Measurements from ENCODE around the gene GRIP2. TPM values are rescaled to one million over a fixed set of nuclear protein-coding genes. Genes with fewer than 3 reads are reported as not detected.

GRIP2 gene
- polyA plus RNA-seq, 1 donor from 2014 or later, result 8.6 TPM

DNA sequence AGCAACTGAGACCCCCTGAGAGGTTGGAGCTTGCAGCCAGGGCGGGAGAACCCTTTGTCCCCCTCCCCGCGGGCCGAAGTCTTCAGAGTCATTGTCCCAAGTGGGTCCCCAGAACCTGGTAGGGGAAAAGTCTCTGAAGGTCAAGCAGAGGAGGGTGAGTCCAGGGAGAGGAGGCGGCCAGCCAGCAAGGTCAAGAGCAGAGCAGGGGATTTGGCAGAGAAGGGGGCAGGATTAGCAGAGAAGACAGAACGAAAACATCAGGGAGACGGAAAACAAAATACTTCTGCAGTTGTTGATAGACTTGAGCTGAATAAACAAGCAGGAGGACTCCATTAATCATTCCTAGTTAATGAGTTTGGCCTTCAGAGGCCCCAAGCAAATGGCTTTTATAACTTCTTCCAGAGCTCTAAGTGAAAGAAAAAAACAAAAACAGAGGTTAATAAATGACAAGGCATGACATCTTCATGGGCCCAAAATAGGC, 66.7 kb downstream of the GRIP2 start:
- Histone ChIP-seq H4K20me1 (ENCODE audit: insufficient read depth) (no peaks in the 10 kb centered on the region), H3K36me3 (ENCODE audit: insufficient read depth, low read length) (peaks cover 10% of the 10 kb centered on the region), H3K27ac (ENCODE audit: low read length) (no peak overlapping the region), H3K27me3 (ENCODE audit: insufficient read depth, low read depth, low read length) (no peaks in the 10 kb centered on the region), H3K4me3 (ENCODE audit: low read length) (no peak overlapping the region), H3K4me2 (ENCODE audit: low read length) (no peak overlapping the region), H3K9ac (ENCODE audit: low read length) (no peak overlapping the region), H3F3A (ENCODE audit: insufficient read depth, low read length, poor library complexity, severe bottlenecking) (no peaks in the 10 kb centered on the region), H2AFZ (ENCODE audit: low read depth, low read length) (no peak overlapping the region), H3K9me3 (ENCODE audit: low read length) (no peaks in the 10 kb centered on the region), H3K9me2 (ENCODE audit: insufficient read depth, low read length) (no peaks in the 10 kb centered on the region), H3K79me2 (replicated peaks; ENCODE audit: insufficient read depth, low read length) (no peaks in the 10 kb centered on the region)
- TF ChIP-seq MXI1 (conservative IDR thresholded peaks at IDR 0.05; ENCODE audit: poor library complexity, severe bottlenecking), result no peak
- no peak for TF ChIP-seq RAD21 (conservative IDR thresholded peaks at IDR 0.05)
- TF ChIP-seq SMC3 (conservative IDR thresholded peaks at IDR 0.05; ENCODE audit: poor library complexity), result no peak
- no peak for TF ChIP-seq POLR2AphosphoS5 (IDR thresholded peaks at IDR 0.05)
- no peak for TF ChIP-seq TAF1 (IDR thresholded peaks at IDR 0.05; ENCODE audit: low read depth)
- TF ChIP-seq EP300 (conservative IDR thresholded peaks at IDR 0.05; ENCODE audit: poor library complexity, severe bottlenecking), result no peak
- no peak for TF ChIP-seq EZH2 (IDR thresholded peaks at IDR 0.05; ENCODE audit: borderline replicate concordance, insufficient read depth, low read length, poor library complexity, severe bottlenecking)

DNA sequence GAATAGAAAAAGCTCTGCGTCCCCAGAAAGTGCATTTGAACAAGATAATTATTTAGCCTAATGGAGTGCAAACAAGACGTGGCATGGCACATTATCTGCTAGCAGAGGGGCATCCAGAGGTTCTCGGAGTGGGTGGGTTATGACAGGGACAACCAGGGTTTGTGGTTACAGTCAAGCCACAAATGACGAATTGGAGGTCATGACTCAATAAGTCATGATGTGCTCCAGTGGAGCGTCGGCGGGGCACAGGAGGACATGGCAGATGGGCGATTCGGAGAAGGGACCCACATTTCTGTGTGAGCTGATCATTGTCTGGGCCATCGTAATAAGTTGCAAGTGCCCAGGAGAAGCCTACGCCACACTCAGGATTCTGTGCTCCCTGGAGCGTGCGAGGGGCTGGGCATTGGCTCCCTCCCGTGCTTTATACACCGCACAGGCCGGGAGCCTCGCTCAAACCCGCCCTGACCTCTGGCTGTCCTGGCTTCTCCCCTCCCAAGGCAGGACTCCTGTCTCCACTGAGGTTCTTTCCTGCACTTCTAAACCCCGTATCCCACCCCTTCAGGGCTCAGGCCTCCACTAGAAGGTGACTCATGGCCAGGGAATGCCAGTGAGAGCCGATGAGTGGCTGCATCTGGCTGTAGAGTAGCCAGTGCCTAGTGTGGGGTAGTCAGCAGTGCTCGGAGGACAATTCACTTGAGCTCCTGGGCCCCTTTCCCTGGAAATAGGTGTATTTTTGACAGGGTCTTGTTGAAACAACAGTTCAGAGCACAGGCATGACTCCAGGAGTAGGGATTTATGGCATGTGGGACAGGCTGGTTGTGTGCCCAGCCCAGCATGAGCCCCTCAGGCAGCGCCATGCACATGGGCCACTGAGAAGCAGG, 67.4 kb downstream of the GRIP2 start:
- H3K4me3 ChIP-seq (ENCODE audit: low read length), result no peak overlapping the region
- no peaks in the 10 kb centered on the region for H4K20me1 ChIP-seq (ENCODE audit: insufficient read depth)
- H3K36me3 ChIP-seq (ENCODE audit: insufficient read depth, low read length), result peaks cover 10% of the 10 kb centered on the region
- no peaks in the 10 kb centered on the region for H3F3A ChIP-seq (ENCODE audit: insufficient read depth, low read length, poor library complexity, severe bottlenecking)
- H3K9me3 ChIP-seq (ENCODE audit: low read length), result no peaks in the 10 kb centered on the region
- no peaks in the 10 kb centered on the region for H3K27me3 ChIP-seq (ENCODE audit: insufficient read depth, low read depth, low read length)
- no peak overlapping the region for H3K4me2 ChIP-seq (ENCODE audit: low read length)
- H3K27ac ChIP-seq (ENCODE audit: low read length), result no peak overlapping the region
- no peaks in the 10 kb centered on the region for H3K79me2 ChIP-seq (replicated peaks; ENCODE audit: insufficient read depth, low read length)
- no peak overlapping the region for H3K9ac ChIP-seq (ENCODE audit: low read length)
- no peak for TF ChIP-seq REST (IDR thresholded peaks at IDR 0.05; ENCODE audit: borderline replicate concordance)
- TF ChIP-seq EZH2 (IDR thresholded peaks at IDR 0.05; ENCODE audit: borderline replicate concordance, insufficient read depth, low read length, poor library complexity, severe bottlenecking), result no peak
- TF ChIP-seq SMC3 (conservative IDR thresholded peaks at IDR 0.05; ENCODE audit: poor library complexity), result no peak
- TF ChIP-seq MXI1 (conservative IDR thresholded peaks at IDR 0.05; ENCODE audit: poor library complexity, severe bottlenecking), result no peak
- TF ChIP-seq POLR2AphosphoS5 (IDR thresholded peaks at IDR 0.05), result no peak
- no peak for TF ChIP-seq EP300 (conservative IDR thresholded peaks at IDR 0.05; ENCODE audit: poor library complexity, severe bottlenecking)
- no peak overlapping the region for H2AFZ ChIP-seq (ENCODE audit: low read depth, low read length)
- no peaks in the 10 kb centered on the region for H3K9me2 ChIP-seq (ENCODE audit: insufficient read depth, low read length)

- H4K20me1 ChIP-seq (ENCODE audit: insufficient read depth), result no peaks in the 10 kb centered on the region
- H2AFZ ChIP-seq (ENCODE audit: low read depth, low read length), result no peak overlapping the region
- H3K36me3 ChIP-seq (ENCODE audit: insufficient read depth, low read length), result peaks cover under 1% of the 10 kb centered on the region
- no peaks in the 10 kb centered on the region for H3K9me2 ChIP-seq (ENCODE audit: insufficient read depth, low read length)
- no peak for TF ChIP-seq RAD21 (conservative IDR thresholded peaks at IDR 0.05)
- TF ChIP-seq POLR2AphosphoS5 (IDR thresholded peaks at IDR 0.05), result no peak
- TF ChIP-seq EP300 (conservative IDR thresholded peaks at IDR 0.05; ENCODE audit: poor library complexity, severe bottlenecking), result no peak
- no peak for TF ChIP-seq SMC3 (conservative IDR thresholded peaks at IDR 0.05; ENCODE audit: poor library complexity)
- TF ChIP-seq MXI1 (conservative IDR thresholded peaks at IDR 0.05; ENCODE audit: poor library complexity, severe bottlenecking), result no peak
- TF ChIP-seq TAF1 (IDR thresholded peaks at IDR 0.05; ENCODE audit: low read depth), result no peak
- TF ChIP-seq, protein P1, sequence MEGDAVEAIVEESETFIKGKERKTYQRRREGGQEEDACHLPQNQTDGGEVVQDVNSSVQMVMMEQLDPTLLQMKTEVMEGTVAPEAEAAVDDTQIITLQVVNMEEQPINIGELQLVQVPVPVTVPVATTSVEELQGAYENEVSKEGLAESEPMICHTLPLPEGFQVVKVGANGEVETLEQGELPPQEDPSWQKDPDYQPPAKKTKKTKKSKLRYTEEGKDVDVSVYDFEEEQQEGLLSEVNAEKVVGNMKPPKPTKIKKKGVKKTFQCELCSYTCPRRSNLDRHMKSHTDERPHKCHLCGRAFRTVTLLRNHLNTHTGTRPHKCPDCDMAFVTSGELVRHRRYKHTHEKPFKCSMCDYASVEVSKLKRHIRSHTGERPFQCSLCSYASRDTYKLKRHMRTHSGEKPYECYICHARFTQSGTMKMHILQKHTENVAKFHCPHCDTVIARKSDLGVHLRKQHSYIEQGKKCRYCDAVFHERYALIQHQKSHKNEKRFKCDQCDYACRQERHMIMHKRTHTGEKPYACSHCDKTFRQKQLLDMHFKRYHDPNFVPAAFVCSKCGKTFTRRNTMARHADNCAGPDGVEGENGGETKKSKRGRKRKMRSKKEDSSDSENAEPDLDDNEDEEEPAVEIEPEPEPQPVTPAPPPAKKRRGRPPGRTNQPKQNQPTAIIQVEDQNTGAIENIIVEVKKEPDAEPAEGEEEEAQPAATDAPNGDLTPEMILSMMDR (IDR thresholded peaks at IDR 0.05; ENCODE audit: poor library complexity, severe bottlenecking), result no peak
- no peak for TF ChIP-seq REST (IDR thresholded peaks at IDR 0.05; ENCODE audit: borderline replicate concordance)
- TF ChIP-seq EZH2 (IDR thresholded peaks at IDR 0.05; ENCODE audit: borderline replicate concordance, insufficient read depth, low read length, poor library complexity, severe bottlenecking), result no peak
- no peaks in the 10 kb centered on the region for H3K79me2 ChIP-seq (replicated peaks; ENCODE audit: insufficient read depth, low read length)
- H3K4me2 ChIP-seq (ENCODE audit: low read length), result no peak overlapping the region
- no peak overlapping the region for H3K9ac ChIP-seq (ENCODE audit: low read length)
- no peaks in the 10 kb centered on the region for H3K27me3 ChIP-seq (ENCODE audit: insufficient read depth, low read depth, low read length)
- no peak overlapping the region for H3K27ac ChIP-seq (ENCODE audit: low read length)
- no peaks in the 10 kb centered on the region for H3K9me3 ChIP-seq (ENCODE audit: low read length)
- H3K4me3 ChIP-seq (ENCODE audit: low read length), result no peak overlapping the region
- H3F3A ChIP-seq (ENCODE audit: insufficient read depth, low read length, poor library complexity, severe bottlenecking), result no peaks in the 10 kb centered on the region
These were observed 68.5 kb downstream of the GRIP2 start for GRCh38 chr3:14471690-14472089.
